Loucy (cell line): Measurements from ENCODE around the gene SLC44A1.
A peak's percentile ranks its signal among the peaks of the same experiment; 100 is the strongest.

Source experiments
- EZH2phosphoT487 ChIP-seq: fragments of 200-600 bp; IDR thresholded peaks from 2 replicates; pipeline ENCODE4 v1.6.1; 2018; ENCODE audit warnings: antibody characterized with exemption, mild to moderate bottlenecking, moderate library complexity, borderline replicate concordance
- TF ChIP-seq, protein P1 (sequence below): fragments of 200-600 bp; sonication (generic); conservative IDR thresholded peaks from 2 replicates; pipeline ENCODE4 v1.5.1; 2014; ENCODE audit warnings: mild to moderate bottlenecking, antibody characterized with exemption, low read length

DNA sequence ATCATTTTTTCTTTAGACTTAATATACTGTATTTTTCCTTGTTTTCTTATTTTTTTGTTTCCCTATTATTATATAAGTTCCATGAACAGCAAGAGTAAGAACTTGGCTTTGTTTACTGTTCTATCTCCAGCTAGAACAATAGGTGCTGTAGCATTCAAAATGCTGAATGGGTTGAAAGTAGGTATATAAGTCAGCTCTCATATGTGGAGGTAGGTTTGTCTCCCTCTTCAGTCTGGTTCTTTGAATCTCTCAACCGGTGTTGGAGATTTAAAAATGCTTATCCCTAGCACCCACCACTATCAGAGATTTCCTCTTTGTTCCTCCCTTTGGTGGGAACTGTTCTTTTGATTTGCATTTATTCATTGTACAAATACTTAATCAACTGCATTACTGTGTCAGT is 115.9 kb downstream of the SLC44A1 start:
- TF ChIP-seq, protein P1, sequence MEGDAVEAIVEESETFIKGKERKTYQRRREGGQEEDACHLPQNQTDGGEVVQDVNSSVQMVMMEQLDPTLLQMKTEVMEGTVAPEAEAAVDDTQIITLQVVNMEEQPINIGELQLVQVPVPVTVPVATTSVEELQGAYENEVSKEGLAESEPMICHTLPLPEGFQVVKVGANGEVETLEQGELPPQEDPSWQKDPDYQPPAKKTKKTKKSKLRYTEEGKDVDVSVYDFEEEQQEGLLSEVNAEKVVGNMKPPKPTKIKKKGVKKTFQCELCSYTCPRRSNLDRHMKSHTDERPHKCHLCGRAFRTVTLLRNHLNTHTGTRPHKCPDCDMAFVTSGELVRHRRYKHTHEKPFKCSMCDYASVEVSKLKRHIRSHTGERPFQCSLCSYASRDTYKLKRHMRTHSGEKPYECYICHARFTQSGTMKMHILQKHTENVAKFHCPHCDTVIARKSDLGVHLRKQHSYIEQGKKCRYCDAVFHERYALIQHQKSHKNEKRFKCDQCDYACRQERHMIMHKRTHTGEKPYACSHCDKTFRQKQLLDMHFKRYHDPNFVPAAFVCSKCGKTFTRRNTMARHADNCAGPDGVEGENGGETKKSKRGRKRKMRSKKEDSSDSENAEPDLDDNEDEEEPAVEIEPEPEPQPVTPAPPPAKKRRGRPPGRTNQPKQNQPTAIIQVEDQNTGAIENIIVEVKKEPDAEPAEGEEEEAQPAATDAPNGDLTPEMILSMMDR: peak; percentile 56
- TF ChIP-seq EZH2phosphoT487: no peak
